Measurements from ENCODE around the gene PRKCD.

The PRKCD gene

DNA sequence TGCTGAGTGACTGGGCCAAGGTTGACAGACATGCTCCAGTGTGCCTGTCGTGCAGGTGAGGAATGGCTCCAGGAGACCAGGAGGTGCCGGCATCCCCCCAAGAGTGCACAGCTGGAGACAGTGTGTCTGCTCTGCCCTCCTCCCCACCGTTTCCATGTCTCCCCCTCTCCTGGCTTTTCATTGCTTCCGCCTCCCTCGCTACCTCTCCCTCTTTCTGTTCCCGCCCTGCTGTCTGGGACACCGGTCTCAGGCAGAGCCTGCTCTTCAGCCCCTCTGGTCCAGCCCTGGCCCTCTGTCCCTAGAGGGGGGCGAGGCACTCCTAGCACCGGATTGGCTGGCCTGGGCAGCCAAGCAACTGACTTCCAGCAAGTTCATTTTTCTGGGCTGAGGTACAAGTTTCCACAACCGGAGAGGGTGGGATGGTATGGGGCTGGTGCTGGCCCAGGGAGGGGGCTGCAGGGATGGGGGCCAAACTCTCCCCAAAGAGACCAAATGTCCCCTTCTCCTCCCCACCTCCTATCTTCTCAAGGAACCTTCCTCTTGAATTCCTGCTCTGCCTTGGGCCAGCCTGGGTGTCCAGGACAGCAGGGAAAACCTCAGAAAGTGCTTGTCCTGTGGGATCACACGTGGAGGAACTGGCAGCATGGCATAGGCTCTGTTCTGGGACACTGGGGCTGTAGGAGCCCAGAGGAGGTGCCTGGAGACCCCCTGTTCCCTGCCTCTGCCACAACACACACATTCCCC, 32.6 kb downstream of the PRKCD start:
- DNase-seq (ENCODE audit: extremely low read depth, insufficient read length), result no peak
- Histone ChIP-seq H3K4me3 (replicated peaks; ENCODE audit: low read depth, low read length) (no peak overlapping the region), H3K27me3 (replicated peaks; ENCODE audit: control insufficient read depth, insufficient read depth, low read length) (no peaks in the 10 kb centered on the region), H3K36me3 (ENCODE audit: control insufficient read depth, insufficient read depth, low read length) (peaks cover 29% of the 10 kb centered on the region)
- TF ChIP-seq, protein P1, sequence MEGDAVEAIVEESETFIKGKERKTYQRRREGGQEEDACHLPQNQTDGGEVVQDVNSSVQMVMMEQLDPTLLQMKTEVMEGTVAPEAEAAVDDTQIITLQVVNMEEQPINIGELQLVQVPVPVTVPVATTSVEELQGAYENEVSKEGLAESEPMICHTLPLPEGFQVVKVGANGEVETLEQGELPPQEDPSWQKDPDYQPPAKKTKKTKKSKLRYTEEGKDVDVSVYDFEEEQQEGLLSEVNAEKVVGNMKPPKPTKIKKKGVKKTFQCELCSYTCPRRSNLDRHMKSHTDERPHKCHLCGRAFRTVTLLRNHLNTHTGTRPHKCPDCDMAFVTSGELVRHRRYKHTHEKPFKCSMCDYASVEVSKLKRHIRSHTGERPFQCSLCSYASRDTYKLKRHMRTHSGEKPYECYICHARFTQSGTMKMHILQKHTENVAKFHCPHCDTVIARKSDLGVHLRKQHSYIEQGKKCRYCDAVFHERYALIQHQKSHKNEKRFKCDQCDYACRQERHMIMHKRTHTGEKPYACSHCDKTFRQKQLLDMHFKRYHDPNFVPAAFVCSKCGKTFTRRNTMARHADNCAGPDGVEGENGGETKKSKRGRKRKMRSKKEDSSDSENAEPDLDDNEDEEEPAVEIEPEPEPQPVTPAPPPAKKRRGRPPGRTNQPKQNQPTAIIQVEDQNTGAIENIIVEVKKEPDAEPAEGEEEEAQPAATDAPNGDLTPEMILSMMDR (IDR thresholded peaks at IDR 0.05; ENCODE audit: insufficient read depth, low read length, poor library complexity, severe bottlenecking), result no peak

DNA sequence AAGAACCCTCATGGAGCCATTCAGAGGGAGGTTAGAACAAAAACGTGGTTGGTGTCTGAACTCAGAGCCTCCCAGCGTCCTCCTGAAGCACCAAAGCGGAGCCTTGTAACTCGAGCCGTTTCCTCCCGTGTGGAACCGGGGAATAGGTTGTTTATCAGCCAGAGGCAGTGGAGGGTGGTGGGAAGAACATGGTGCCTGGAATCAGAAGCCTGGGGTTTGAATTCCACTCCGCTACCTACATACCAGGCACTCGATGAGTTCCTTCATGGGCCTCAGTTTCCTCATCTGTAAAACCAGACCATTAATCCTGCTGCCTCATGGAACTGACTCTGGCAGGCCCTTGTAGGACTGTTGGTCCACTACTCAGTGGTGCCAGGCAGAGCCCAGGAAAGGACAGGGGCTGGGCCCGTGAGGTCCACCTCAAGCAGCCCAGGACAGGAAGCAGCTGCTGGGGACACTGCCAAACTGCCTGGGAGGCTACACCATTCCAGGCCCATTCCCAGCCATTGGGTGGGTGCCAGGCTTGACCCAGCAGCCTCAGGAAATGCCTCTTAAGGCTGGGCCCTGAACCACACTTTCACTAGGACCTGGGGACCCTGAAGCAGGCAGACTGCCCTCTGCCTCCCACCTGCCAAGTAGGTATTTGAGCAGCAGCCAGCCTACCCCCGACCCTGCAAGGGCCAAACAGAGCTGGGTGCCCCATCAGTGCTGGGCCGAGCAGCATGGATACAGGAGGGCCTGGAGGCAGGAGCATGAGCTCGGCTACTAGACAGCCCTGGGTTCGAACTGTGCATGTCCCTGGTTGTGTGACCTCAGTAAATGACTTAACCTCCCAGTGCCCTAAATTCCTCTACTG, 33.4 kb downstream of the PRKCD start:
- DNase-seq (ENCODE audit: extremely low read depth, insufficient read length), result no peak
- H3K36me3 ChIP-seq (ENCODE audit: control insufficient read depth, insufficient read depth, low read length), result peaks cover 24% of the 10 kb centered on the region
- TF ChIP-seq, protein P1 (IDR thresholded peaks at IDR 0.05; ENCODE audit: insufficient read depth, low read length, poor library complexity, severe bottlenecking), result no peak

DNA sequence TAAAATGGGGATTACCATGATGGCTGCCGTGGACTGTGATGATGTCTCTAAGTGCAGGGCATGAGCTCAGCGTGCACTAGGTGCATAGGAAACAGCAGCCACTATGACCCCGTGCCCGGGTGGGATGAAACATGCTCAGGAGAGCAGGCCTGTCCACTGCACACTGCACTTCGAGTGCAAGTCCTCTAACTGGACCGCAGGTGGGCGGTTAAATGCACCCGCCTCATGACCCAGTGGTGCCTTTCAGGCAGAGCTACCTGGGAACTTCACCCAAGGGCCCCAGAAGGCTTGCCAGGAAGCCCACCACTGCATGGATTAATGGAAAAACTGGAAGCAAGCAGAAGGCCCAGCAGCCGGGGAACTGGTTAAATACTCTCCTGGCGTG, 34.0 kb downstream of the PRKCD start:
- DNase-seq (ENCODE audit: extremely low read depth, insufficient read length), result no peak
- no peak overlapping the region for H3K4me3 ChIP-seq (replicated peaks; ENCODE audit: low read depth, low read length)
- TF ChIP-seq, protein P1 (IDR thresholded peaks at IDR 0.05; ENCODE audit: insufficient read depth, low read length, poor library complexity, severe bottlenecking), result no peak
- H3K36me3 ChIP-seq (ENCODE audit: control insufficient read depth, insufficient read depth, low read length), result peaks cover 21% of the 10 kb centered on the region
- no peaks in the 10 kb centered on the region for H3K27me3 ChIP-seq (replicated peaks; ENCODE audit: control insufficient read depth, insufficient read depth, low read length)

More for the DNA sequence above, 33.4 kb downstream of the PRKCD start:
- H3K27me3 ChIP-seq (replicated peaks; ENCODE audit: control insufficient read depth, insufficient read depth, low read length), result no peaks in the 10 kb centered on the region
- H3K4me3 ChIP-seq (replicated peaks; ENCODE audit: low read depth, low read length), result no peak overlapping the region

DNA sequence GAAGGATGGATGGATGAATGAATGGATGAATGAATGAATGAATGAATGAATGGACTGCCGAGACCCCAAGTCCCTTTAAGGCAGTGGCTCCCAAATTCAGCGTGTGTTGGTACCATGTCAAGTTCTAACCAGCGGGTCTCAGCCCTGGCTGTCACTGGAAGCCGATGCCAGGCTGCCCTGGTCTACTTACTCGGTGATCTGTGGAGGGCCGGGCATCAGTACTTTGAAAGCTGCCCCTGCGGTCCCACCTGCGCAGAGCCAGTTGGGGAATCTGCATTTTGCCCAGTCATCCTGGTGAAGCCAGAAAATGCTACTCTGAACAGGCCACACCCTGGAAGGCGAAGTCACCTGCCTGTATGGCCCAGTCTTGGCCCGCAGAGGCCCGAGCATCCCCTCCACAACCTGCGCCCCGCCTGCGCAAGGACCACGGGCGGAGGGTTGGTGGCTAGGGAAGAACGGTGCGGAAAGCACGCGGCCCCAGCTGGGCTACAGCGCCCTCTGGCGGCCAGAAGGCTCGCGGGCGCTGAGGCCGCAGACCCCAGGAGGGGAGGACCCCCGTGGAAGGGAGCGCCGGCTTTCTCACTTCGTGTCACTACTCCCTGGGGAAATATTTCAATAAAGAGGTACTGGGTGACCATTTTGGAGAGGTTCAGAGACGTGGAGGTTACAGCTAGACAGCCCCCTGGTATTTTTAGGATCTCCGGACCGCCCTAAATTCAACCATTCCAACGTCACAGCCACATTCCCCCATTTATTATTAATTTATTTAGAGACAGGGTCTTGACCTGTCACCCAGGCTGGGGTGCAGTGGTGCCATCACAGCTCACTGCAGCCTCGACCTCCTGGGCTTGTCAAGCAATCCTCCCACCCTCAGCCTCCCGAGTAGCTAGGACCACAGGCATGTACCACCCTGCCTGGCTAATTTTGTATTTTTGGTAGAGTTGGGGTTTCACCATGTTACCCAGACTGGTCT, 34.9 kb downstream of the PRKCD start:
- DNase-seq (ENCODE audit: extremely low read depth, insufficient read length), result peak; percentile 80
- no peak overlapping the region for H3K4me3 ChIP-seq (replicated peaks; ENCODE audit: low read depth, low read length)
- no peaks in the 10 kb centered on the region for H3K27me3 ChIP-seq (replicated peaks; ENCODE audit: control insufficient read depth, insufficient read depth, low read length)
- peaks cover 22% of the 10 kb centered on the region for H3K36me3 ChIP-seq (ENCODE audit: control insufficient read depth, insufficient read depth, low read length)
- TF ChIP-seq, protein P1 (IDR thresholded peaks at IDR 0.05; ENCODE audit: insufficient read depth, low read length, poor library complexity, severe bottlenecking), result peak; percentile 100

Measured in GM06990 (cell line).